GM12878 (cell line): ENCODE results near the gene SLC12A5. TPM values are rescaled to one million over a fixed set of nuclear protein-coding genes. Genes with fewer than 3 reads are reported as not detected.

Experiments used
- ATAC-seq: fragments of 200-7000 bp; cut with Tn5 transposase; 3 replicates; pipeline ENCODE4 v1.9.1; 2020; ENCODE audit warnings: mild to moderate bottlenecking, moderate library complexity
- BruUV-seq: library from RNA; stranded (reverse); fragments of 400-500 nt; replicated peaks from 2 replicates; lab custom pipeline; 2021; lab: Mats Ljungman, UMichigan
- CTCF ChIA-PET: fragments of 300-600 bp; sonication (Branson Sonifier 250); formaldehyde crosslinking; extraction: SDS; loops from one replicate; lab custom pipeline; 2021; ENCODE audit warnings: inconsistent platforms; lab: Yijun Ruan, JAX
- POLR2A ChIA-PET: fragments of 350-600 bp; formaldehyde crosslinking; extraction: SDS; loops from one replicate; lab custom pipeline; 2021; ENCODE audit warnings: inconsistent platforms; lab: Charles Lee
- RAD21 ChIA-PET: fragments of 300-600 bp; sonication (Branson Sonifier 250); formaldehyde crosslinking; loops from one replicate; lab custom pipeline; 2023; ENCODE audit warnings: antibody characterized with exemption; ENCODE audit not compliant: unreplicated experiment; lab: Charles Lee
- SMC1A ChIA-PET: fragments of 300-600 bp; sonication (Branson Sonifier 250); formaldehyde crosslinking; loops from one replicate; lab custom pipeline; 2023; ENCODE audit not compliant: unreplicated experiment, uncharacterized antibody; lab: Charles Lee
- DNase-seq: peaks from one replicate; pipeline ENCODE4 v3.0.0-alpha.2; 2011; ENCODE audit warnings: low read depth, low spot score
- FAIRE-seq: peaks from 3 replicates; lab custom pipeline; 2011; peaks lifted over from hg19 to GRCh38; lab: Jason Lieb, UNC
- H2AFZ ChIP-seq: 2 replicates; pipeline ENCODE4 v1.6.0; 2011; ENCODE audit warnings: low read depth, low read length, control low read depth; ENCODE audit not compliant: control insufficient read depth
- H3K27ac ChIP-seq: 2 replicates; pipeline ENCODE4 v1.5.1; 2011; ENCODE audit warnings: control low read depth; ENCODE audit not compliant: control insufficient read depth, insufficient read depth
- H3K27me3 ChIP-seq, 2 experiments: replicated peaks in 1 of 2; 2 replicates each; pipeline versions ENCODE4 v1.6.0 to v1.6.1; 2011; ENCODE audit warnings: low read length in 1 of 2; ENCODE audit not compliant: control insufficient read depth in 2 of 2, insufficient read depth in 2 of 2
- H3K36me3 ChIP-seq, 2 experiments: 2 replicates each; pipeline ENCODE4 v1.5.1; 2011; ENCODE audit warnings: low read length in 1 of 2; ENCODE audit not compliant: control insufficient read depth in 2 of 2, insufficient read depth in 2 of 2
- H3K4me1 ChIP-seq: 2 replicates; pipeline ENCODE4 v1.6.1; 2011; ENCODE audit warnings: mild to moderate bottlenecking, low read length, moderate library complexity, mixed read lengths; ENCODE audit not compliant: control insufficient read depth, insufficient read depth
- H3K4me2 ChIP-seq: 2 replicates; pipeline ENCODE4 v1.6.0; 2011; ENCODE audit warnings: control low read depth; ENCODE audit not compliant: control insufficient read depth, insufficient read depth
- H3K4me3 ChIP-seq: fragments of 200-600 bp; sonication (generic); 2 replicates; pipeline ENCODE4 v1.5.1; 2016
- H3K79me2 ChIP-seq: 2 replicates; pipeline ENCODE4 v1.6.0; 2011; ENCODE audit warnings: low read length; ENCODE audit not compliant: control insufficient read depth, insufficient read depth
- H3K9ac ChIP-seq: 2 replicates; pipeline ENCODE4 v1.8.0; 2011; ENCODE audit warnings: low read length, control low read depth, mixed read lengths; ENCODE audit not compliant: control insufficient read depth, insufficient read depth
- H3K9me3 ChIP-seq: replicated peaks from 3 replicates; pipeline ENCODE4 v1.5.1; 2011; ENCODE audit warnings: mild to moderate bottlenecking, low read length; ENCODE audit not compliant: control insufficient read depth, insufficient read depth
- H4K20me1 ChIP-seq: 2 replicates; pipeline ENCODE4 v1.6.0; 2011; ENCODE audit not compliant: control insufficient read depth, insufficient read depth
- ATF2 ChIP-seq: IDR thresholded peaks from 2 replicates; pipeline ENCODE4 v1.6.1; 2012; ENCODE audit warnings: low read length, inconsistent platforms
- CBX3 ChIP-seq: fragments of 200-600 bp; sonication (generic); IDR thresholded peaks from 2 replicates; pipeline ENCODE4 v1.6.1; 2016; ENCODE audit warnings: low read depth, borderline replicate concordance
- EP300 ChIP-seq, 2 experiments: fragments of 150-350 bp in 1 of 2; IDR thresholded peaks; 2 replicates each; pipeline ENCODE4 v1.6.1; 2011 to 2012; ENCODE audit warnings: low read depth in 2 of 2, low read length in 2 of 2, borderline replicate concordance in 1 of 2, improper control_type of control experiment in 1 of 2, inconsistent platforms in 1 of 2; ENCODE audit not compliant: control insufficient read depth in 1 of 2
- FOXM1 ChIP-seq: IDR thresholded peaks from 2 replicates; pipeline ENCODE4 v1.6.1; 2012; ENCODE audit warnings: low read depth, mild to moderate bottlenecking, inconsistent platforms, low read length, moderate library complexity
- MLLT1 ChIP-seq: fragments of 450-650 bp; IDR thresholded peaks from 2 replicates; pipeline ENCODE4 v1.6.1; 2016; ENCODE audit warnings: mild to moderate bottlenecking
- NFYA ChIP-seq: IDR thresholded peaks from 2 replicates; pipeline ENCODE4 v1.6.1; 2011; ENCODE audit warnings: low read depth, mild to moderate bottlenecking, low read length, improper control_type of control experiment, borderline replicate concordance
- PRDM15 ChIP-seq: fragments of 450-650 bp; formaldehyde crosslinking; IDR thresholded peaks from 2 replicates; pipeline ENCODE4 v1.4.0; 2020; ENCODE audit warnings: mild to moderate bottlenecking, moderate library complexity
- SREBF2 ChIP-seq: IDR thresholded peaks from 2 replicates; pipeline ENCODE4 v1.6.1; 2012; ENCODE audit warnings: mild to moderate bottlenecking, low read length
- TARDBP ChIP-seq: IDR thresholded peaks from 2 replicates; pipeline ENCODE4 v1.6.1; 2016; ENCODE audit warnings: borderline replicate concordance
- WRNIP1 ChIP-seq: IDR thresholded peaks from 2 replicates; pipeline ENCODE4 v1.6.1; 2011; ENCODE audit warnings: low read depth, low read length, improper control_type of control experiment, borderline replicate concordance
- ZBTB33 ChIP-seq: fragments of 450-650 bp; IDR thresholded peaks from 2 replicates; pipeline ENCODE4 v1.6.1; 2017; ENCODE audit warnings: mild to moderate bottlenecking
- ZNF384 ChIP-seq: IDR thresholded peaks from 2 replicates; pipeline ENCODE4 v1.6.1; 2012; ENCODE audit warnings: low read depth, mild to moderate bottlenecking, low read length, improper control_type of control experiment, borderline replicate concordance
- WGBS: methylation state at CpG from one replicate; pipeline ENCODE4 v1.1.6; 2016; ENCODE audit warnings: low lambda C conversion rate; ENCODE audit not compliant: insufficient replicate concordance, insufficient coverage; ENCODE audit errors: missing lambda C conversion rate; 5-methylcytosine and 5-hydroxymethylcytosine counted together
- in situ Hi-C: fragments of 300-500 bp; cut with MboI; formaldehyde crosslinking; loops from 9 replicates; pipeline ENCODE4 v1.14.3; 2018; ENCODE audit warnings: mixed read lengths
- intact Hi-C: fragments of 100-400 bp; cut with micrococcal nuclease; formaldehyde crosslinking; loops from one replicate; pipeline ENCODE4 v1.14.2; 2022; ENCODE audit not compliant: unreplicated experiment
- polyA plus RNA-seq, 11 experiments: library from polyadenylated mRNA; depleted of rRNA in 4 of 11; unstranded in 6 of 11; stranded (reverse) in 5 of 11; fragments of >200 nt; fragmentation: Nextera tagmentation in 4 of 11; fragmentation: Illumina TruSeq in 1 of 11; extraction: Ambion mirVana in 4 of 11; extraction: Trizol in 1 of 11; gene quantifications; 1 replicate in 1 of 11; 2 replicates in 10 of 11; pipeline versions ENCODE4 v1.2.1 to v1.2.3, GENCODE V29; 2011 to 2016; ENCODE audit warnings: inconsistent platforms in 2 of 11, missing spikeins in 2 of 11, low read depth in 1 of 11
- total RNA-seq, 4 experiments: library from RNA; depleted of rRNA in 3 of 4; stranded (reverse); fragments of >200 nt in 3 of 4; fragmentation: Illumina TruSeq in 1 of 4; extraction: Trizol in 1 of 4; gene quantifications; 2 replicates each; pipeline versions ENCODE4 v1.2.1 to v1.2.3, GENCODE V29; 2013 to 2021

Gene SLC12A5
- total and polyA plus RNA-seq, 10 of the 15 experiments (the other 5 are each of a cell fraction or from before 2014, with no cell fraction given) = 0.26 to 2.7 (median 1.2) TPM

- Histone ChIP-seq H3K4me2 (no peak overlapping the region), H3K27me3 (peaks cover 0 to 5% of the 10 kb centered on the region in 2 experiments; a peak in 3 of 4 replicates), H3K27ac (no peak overlapping the region), H3K4me1 (no peaks in the 10 kb centered on the region), H2AFZ (no peak overlapping the region), H3K9ac (no peak overlapping the region), H4K20me1 (no peaks in the 10 kb centered on the region), H3K4me3 (no peak overlapping the region), H3K9me3 (no peaks in the 10 kb centered on the region), H3K36me3 (no peaks in the 10 kb centered on the region), H3K79me2 (no peaks in the 10 kb centered on the region)
- no peak for DNase-seq
- ChIA-PET RAD21 (no interaction called here), POLR2A (no interaction called here), CTCF (no interaction called here), SMC1A (no interaction called here)
- ATAC-seq = no peak
- WGBS = 37% methylated on average over 8 of the region's 8 CpGs
- no TSS peak for BruUV-seq
- intact Hi-C loops = no loop called here
- in situ Hi-C loops = no loop called here
- FAIRE-seq = no peak
- TF ChIP-seq TARDBP (no peak), WRNIP1 (no peak), ZBTB33 (no peak), EP300 (IDR thresholded peaks at IDR 0.05; ENCODE audit: borderline replicate concordance in 1 of 2, control insufficient read depth in 1 of 2, low read depth in 2 of 2, low read length in 2 of 2) (no peak), CBX3 (no peak), ATF2 (no peak), ZNF384 (no peak), NFYA (no peak), PRDM15 (CRISPR knock-in tag) (no peak), MLLT1 (no peak), SREBF2 (no peak), FOXM1 (no peak)
Measured at GRCh38 chr20:46047821-46048220, 18.8 kb downstream of the SLC12A5 start.
